Breast epithelium (tissue), 3 donors: ENCODE results near the gene HOXA2.

Experiments used
- POLR2A ChIP-seq: fragments of 450-650 bp; IDR thresholded peaks from one replicate; pipeline ENCODE4 v1.6.1; 2016; ENCODE audit warnings: antibody characterized with exemption, mild to moderate bottlenecking, moderate library complexity
- POLR2AphosphoS5 ChIP-seq, 3 donors: sonication (generic); formaldehyde crosslinking; IDR thresholded peaks; one replicate each; pipeline ENCODE4 v1.6.1; 2017; ENCODE audit warnings: antibody characterized with exemption in 3 of 3
- TF ChIP-seq, protein P1 (sequence below), 3 donors: fragments of 450-650 bp; IDR thresholded peaks; one replicate each; pipeline ENCODE4 v1.5.1; 2016 to 2017; ENCODE audit warnings: antibody characterized with exemption in 3 of 3, mild to moderate bottlenecking in 3 of 3, moderate library complexity in 3 of 3

DNA sequence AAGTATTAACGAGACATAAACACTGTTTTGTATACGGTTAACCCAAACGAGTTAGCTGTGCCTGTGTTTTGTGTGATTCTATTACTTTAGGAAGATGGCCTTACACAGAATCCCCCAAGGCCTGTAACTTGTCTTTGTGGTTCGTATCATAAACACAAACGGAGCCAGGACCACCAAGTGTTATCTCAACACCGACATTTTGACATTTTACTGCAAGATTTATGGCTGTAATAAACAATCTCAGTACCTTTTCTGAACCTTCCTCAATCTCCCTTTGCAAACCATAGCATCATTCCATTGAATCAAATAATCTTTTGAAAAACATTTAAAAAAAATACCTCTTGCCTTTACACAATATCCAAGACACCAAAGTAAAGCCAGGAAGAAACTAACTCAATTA is 30.5 kb upstream of the HOXA2 start:
- TF ChIP-seq, protein P1, sequence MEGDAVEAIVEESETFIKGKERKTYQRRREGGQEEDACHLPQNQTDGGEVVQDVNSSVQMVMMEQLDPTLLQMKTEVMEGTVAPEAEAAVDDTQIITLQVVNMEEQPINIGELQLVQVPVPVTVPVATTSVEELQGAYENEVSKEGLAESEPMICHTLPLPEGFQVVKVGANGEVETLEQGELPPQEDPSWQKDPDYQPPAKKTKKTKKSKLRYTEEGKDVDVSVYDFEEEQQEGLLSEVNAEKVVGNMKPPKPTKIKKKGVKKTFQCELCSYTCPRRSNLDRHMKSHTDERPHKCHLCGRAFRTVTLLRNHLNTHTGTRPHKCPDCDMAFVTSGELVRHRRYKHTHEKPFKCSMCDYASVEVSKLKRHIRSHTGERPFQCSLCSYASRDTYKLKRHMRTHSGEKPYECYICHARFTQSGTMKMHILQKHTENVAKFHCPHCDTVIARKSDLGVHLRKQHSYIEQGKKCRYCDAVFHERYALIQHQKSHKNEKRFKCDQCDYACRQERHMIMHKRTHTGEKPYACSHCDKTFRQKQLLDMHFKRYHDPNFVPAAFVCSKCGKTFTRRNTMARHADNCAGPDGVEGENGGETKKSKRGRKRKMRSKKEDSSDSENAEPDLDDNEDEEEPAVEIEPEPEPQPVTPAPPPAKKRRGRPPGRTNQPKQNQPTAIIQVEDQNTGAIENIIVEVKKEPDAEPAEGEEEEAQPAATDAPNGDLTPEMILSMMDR (IDR thresholded peaks at IDR 0.05) = no peak
- no peak for TF ChIP-seq POLR2AphosphoS5 (IDR thresholded peaks at IDR 0.05)
- TF ChIP-seq POLR2A = no peak
